ENCODE results near the gene RNF146.
"Not testable (repeated sequence)": the region's sequence is repeated elsewhere in the genome, so short reads cannot be mapped to it uniquely, and the experiment has no call there.

Gene RNF146

GRCh38 chr6:127302728-127303660 is 36.3 kb downstream of the RNF146 start:
- H3K4me1 ChIP-seq (ENCODE audit: control insufficient read depth, insufficient read depth, low read length), result no peaks in the 10 kb centered on the region
- H3K9me3 ChIP-seq (ENCODE audit: control insufficient read depth, insufficient read depth, low read length), result no peaks in the 10 kb centered on the region
- no peak for DNase-seq (ENCODE audit: low read depth, low spot score)
- no peaks in the 10 kb centered on the region for H3K27me3 ChIP-seq (ENCODE audit: control insufficient read depth, insufficient read depth, low read length)
- no peak overlapping the region for H3K4me3 ChIP-seq (ENCODE audit: low read length)
- no peaks in the 10 kb centered on the region for H3K36me3 ChIP-seq (ENCODE audit: control insufficient read depth, insufficient read depth, low read length)
- H3K27ac ChIP-seq (ENCODE audit: low read length), result no peak overlapping the region
- no CpG with 5 or more reads among the region's 6 CpGs for WGBS (ENCODE audit: insufficient coverage, insufficient read length)

- no CpG with 5 or more reads among the region's 3 CpGs for WGBS (ENCODE audit: insufficient coverage, insufficient read length)
- Histone ChIP-seq H3K9me3 (ENCODE audit: control insufficient read depth, insufficient read depth, low read length) (no peaks in the 10 kb centered on the region), H3K4me1 (ENCODE audit: control insufficient read depth, insufficient read depth, low read length) (no peaks in the 10 kb centered on the region), H3K27me3 (ENCODE audit: control insufficient read depth, insufficient read depth, low read length) (no peaks in the 10 kb centered on the region), H3K27ac (ENCODE audit: low read length) (no peak overlapping the region), H3K36me3 (ENCODE audit: control insufficient read depth, insufficient read depth, low read length) (no peaks in the 10 kb centered on the region), H3K4me3 (ENCODE audit: low read length) (no peak overlapping the region)
- DNase-seq (ENCODE audit: low read depth, low spot score), result no peak
Measured at GRCh38 chr6:127303917-127304316, 37.3 kb downstream of the RNF146 start.

- Histone ChIP-seq H3K27me3 (ENCODE audit: control insufficient read depth, insufficient read depth, low read length) (no peaks in the 10 kb centered on the region), H3K4me1 (ENCODE audit: control insufficient read depth, insufficient read depth, low read length) (no peaks in the 10 kb centered on the region), H3K4me3 (ENCODE audit: low read length) (no peak overlapping the region), H3K36me3 (ENCODE audit: control insufficient read depth, insufficient read depth, low read length) (no peaks in the 10 kb centered on the region), H3K9me3 (ENCODE audit: control insufficient read depth, insufficient read depth, low read length) (no peaks in the 10 kb centered on the region), H3K27ac (ENCODE audit: low read length) (no peak overlapping the region)
- WGBS (ENCODE audit: insufficient coverage, insufficient read length), result no CpG with 5 or more reads among the region's 1 CpG
- DNase-seq (ENCODE audit: low read depth, low spot score), result no peak
Measured at GRCh38 chr6:127305741-127306140, 39.1 kb downstream of the RNF146 start.

GRCh38 chr6:127317388-127318128 is 50.9 kb downstream of the RNF146 start:
- no peaks in the 10 kb centered on the region for H3K9me3 ChIP-seq (ENCODE audit: control insufficient read depth, insufficient read depth, low read length)
- H3K27ac ChIP-seq (ENCODE audit: low read length), result no peak overlapping the region
- H3K4me3 ChIP-seq (ENCODE audit: low read length), result no peak overlapping the region
- no peaks in the 10 kb centered on the region for H3K27me3 ChIP-seq (ENCODE audit: control insufficient read depth, insufficient read depth, low read length)
- no peak for DNase-seq (ENCODE audit: low read depth, low spot score)
- H3K4me1 ChIP-seq (ENCODE audit: control insufficient read depth, insufficient read depth, low read length), result no peaks in the 10 kb centered on the region
- H3K36me3 ChIP-seq (ENCODE audit: control insufficient read depth, insufficient read depth, low read length), result no peaks in the 10 kb centered on the region
- WGBS (ENCODE audit: insufficient coverage, insufficient read length), result no CpG with 5 or more reads among the region's 6 CpGs

- H3K36me3 ChIP-seq (ENCODE audit: control insufficient read depth, insufficient read depth, low read length), result no peaks in the 10 kb centered on the region
- no peaks in the 10 kb centered on the region for H3K9me3 ChIP-seq (ENCODE audit: control insufficient read depth, insufficient read depth, low read length)
- H3K4me3 ChIP-seq (ENCODE audit: low read length), result no peak overlapping the region
- no CpG with 5 or more reads among the region's 1 CpG for whole genome bisulfite sequencing (ENCODE audit: insufficient coverage, insufficient read length)
- no peaks in the 10 kb centered on the region for H3K27me3 ChIP-seq (ENCODE audit: control insufficient read depth, insufficient read depth, low read length)
- no peaks in the 10 kb centered on the region for H3K4me1 ChIP-seq (ENCODE audit: control insufficient read depth, insufficient read depth, low read length)
- no peak overlapping the region for H3K27ac ChIP-seq (ENCODE audit: low read length)
- DNase-seq (ENCODE audit: low read depth, low spot score), result no peak
Measured at GRCh38 chr6:127319686-127320085, 53.0 kb downstream of the RNF146 start.

GRCh38 chr6:127328043-127328609 is 61.5 kb downstream of the RNF146 start:
- Histone ChIP-seq H3K4me3 (ENCODE audit: low read length) (no peak overlapping the region), H3K27me3 (ENCODE audit: control insufficient read depth, insufficient read depth, low read length) (no peaks in the 10 kb centered on the region), H3K9me3 (ENCODE audit: control insufficient read depth, insufficient read depth, low read length) (no peaks in the 10 kb centered on the region), H3K27ac (ENCODE audit: low read length) (no peak overlapping the region), H3K4me1 (ENCODE audit: control insufficient read depth, insufficient read depth, low read length) (peaks cover 2% of the 10 kb centered on the region; the same call in 1 of the 2 replicates), H3K36me3 (ENCODE audit: control insufficient read depth, insufficient read depth, low read length) (peaks cover 4% of the 10 kb centered on the region; the same call in 1 of the 2 replicates)
- no peak for DNase-seq (ENCODE audit: low read depth, low spot score)

- H3K36me3 ChIP-seq (ENCODE audit: control insufficient read depth, insufficient read depth, low read length); H3K27me3 ChIP-seq (ENCODE audit: control insufficient read depth, insufficient read depth, low read length); H3K9me3 ChIP-seq (ENCODE audit: control insufficient read depth, insufficient read depth, low read length); DNase-seq (ENCODE audit: low read depth, low spot score); H3K4me1 ChIP-seq (ENCODE audit: control insufficient read depth, insufficient read depth, low read length); H3K27ac ChIP-seq (ENCODE audit: low read length); H3K4me3 ChIP-seq (ENCODE audit: low read length): not testable (repeated sequence)
- WGBS (ENCODE audit: insufficient coverage, insufficient read length), result no CpG with 5 or more reads among the region's 3 CpGs
Measured at GRCh38 chr6:127331256-127331655, 64.6 kb downstream of the RNF146 start.

GRCh38 chr6:127332383-127332961 is 65.8 kb downstream of the RNF146 start:
- H3K27ac ChIP-seq (ENCODE audit: low read length), result no peak overlapping the region

More at GRCh38 chr6:127332383-127332961, 65.8 kb downstream of the RNF146 start:
- Histone ChIP-seq H3K4me1 (ENCODE audit: control insufficient read depth, insufficient read depth, low read length) (peaks cover 2% of the 10 kb centered on the region; the same call in 1 of the 2 replicates), H3K36me3 (ENCODE audit: control insufficient read depth, insufficient read depth, low read length) (no peaks in the 10 kb centered on the region), H3K27me3 (ENCODE audit: control insufficient read depth, insufficient read depth, low read length) (no peaks in the 10 kb centered on the region), H3K9me3 (ENCODE audit: control insufficient read depth, insufficient read depth, low read length) (no peaks in the 10 kb centered on the region), H3K4me3 (ENCODE audit: low read length) (no peak overlapping the region)
- DNase-seq (ENCODE audit: low read depth, low spot score), result no peak
- WGBS (ENCODE audit: insufficient coverage, insufficient read length), result no CpG with 5 or more reads among the region's 4 CpGs

Data from iPS DF 6.9 (cell line).